HPDE6-E6E7 (cell line): ENCODE data around the gene PRPF6.
"Not testable (repeated sequence)": the region's sequence is repeated elsewhere in the genome, so short reads cannot be mapped to it uniquely, and the experiment has no call there.

Source experiments
- DNase-seq: peaks from one replicate; pipeline ENCODE4 v3.0.0; 2011; ENCODE audit warnings: missing footprints; ENCODE audit errors: extremely low spot score

Gene PRPF6

DNA sequence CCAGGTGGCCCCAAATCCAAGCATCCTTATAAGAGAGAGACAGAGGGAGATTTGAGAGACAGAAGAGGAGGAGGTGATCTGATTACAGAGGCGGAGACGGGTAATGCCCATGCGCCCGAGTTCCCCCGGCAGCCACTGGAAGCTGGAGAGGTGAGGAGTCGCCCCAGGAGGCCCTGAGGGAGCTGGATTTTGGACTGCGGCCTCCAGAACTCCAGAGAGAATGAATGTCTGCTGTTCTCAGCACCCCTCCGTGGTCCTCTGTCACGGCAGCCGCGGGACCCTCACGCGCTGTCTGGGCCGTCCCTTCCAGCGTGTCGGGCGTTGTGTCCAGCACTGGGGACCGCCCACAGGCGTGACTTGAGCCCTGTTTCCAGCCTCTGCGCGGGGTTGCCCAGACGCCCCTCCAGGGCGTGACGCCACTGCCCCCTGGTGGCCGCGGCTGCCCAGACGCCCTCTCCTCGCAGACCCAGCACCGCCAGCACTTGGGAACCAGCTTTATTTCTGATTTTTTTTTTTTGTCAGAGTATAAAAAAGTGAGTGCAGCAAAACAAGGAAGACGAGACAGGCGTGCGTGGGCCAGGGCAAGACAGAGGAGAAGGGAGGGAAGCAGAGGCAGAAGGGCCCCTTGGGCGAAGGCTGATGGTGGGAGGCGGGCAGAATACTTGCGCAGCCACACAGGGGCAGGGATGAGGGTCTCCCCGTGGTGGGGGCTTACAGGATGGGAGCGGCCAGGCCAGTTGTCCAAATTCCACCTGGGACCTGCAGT is 7.1 kb upstream of the PRPF6 start:
- DNase-seq = peak; percentile 95

DNA sequence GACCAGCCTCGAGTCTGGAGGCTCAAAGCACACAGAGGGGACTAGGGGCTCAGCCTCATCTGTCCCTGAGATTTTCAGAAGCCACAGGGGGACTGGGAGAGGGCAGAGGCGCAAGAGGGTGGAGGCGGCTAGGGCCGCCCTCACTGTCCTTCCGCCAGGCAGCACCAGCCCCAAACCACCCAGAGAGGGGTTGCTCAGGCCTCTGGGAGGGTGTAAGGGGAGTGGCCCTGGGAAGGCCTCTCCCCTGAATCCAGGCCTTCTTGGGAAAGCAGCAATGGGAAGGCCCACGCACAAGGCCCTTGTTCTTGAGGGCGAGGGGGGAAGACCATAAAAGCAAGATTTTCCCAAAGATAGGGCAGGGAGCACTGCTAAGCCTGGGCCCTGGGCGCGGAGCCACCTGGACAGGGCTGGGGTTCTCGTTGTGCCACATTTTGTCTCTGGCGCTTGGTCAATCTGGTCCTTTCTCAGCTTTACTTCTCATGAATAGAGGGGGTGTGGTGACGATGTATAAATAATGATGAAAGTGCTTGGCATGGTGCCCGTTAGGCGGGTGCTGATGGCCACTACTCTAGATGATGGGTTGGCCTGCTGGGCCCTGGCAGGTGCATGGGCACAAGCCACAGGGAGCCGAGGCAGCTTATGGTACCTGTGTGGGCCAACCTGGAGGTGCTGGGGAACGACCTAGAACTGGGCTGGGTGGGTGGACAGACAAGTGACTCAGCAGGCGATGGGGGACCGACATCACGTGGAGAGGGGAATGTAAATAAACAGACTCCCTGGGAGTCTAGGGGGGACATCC is 6.3 kb upstream of the PRPF6 start:
- DNase-seq = no peak

DNA sequence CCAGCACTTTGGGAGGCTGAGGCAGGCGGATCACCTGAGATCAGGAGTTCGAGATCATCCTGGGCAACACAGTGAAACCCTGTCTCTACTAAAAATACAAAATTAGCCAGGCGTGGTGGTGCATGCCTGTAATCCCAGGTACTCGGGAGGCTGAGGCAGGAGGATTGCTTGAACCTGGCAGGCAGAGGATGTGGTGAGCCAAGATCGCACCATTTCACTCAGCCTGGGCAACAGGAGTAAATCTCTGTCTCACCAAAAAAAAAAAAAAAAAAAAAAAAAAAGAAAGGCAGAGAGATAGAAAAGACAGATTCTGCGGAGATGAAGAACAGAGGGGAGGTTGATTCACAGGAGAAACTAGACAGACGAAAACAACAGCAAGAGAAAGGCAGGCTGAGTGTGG is 4.4 kb upstream of the PRPF6 start:
- not testable (repeated sequence) for DNase-seq

DNA sequence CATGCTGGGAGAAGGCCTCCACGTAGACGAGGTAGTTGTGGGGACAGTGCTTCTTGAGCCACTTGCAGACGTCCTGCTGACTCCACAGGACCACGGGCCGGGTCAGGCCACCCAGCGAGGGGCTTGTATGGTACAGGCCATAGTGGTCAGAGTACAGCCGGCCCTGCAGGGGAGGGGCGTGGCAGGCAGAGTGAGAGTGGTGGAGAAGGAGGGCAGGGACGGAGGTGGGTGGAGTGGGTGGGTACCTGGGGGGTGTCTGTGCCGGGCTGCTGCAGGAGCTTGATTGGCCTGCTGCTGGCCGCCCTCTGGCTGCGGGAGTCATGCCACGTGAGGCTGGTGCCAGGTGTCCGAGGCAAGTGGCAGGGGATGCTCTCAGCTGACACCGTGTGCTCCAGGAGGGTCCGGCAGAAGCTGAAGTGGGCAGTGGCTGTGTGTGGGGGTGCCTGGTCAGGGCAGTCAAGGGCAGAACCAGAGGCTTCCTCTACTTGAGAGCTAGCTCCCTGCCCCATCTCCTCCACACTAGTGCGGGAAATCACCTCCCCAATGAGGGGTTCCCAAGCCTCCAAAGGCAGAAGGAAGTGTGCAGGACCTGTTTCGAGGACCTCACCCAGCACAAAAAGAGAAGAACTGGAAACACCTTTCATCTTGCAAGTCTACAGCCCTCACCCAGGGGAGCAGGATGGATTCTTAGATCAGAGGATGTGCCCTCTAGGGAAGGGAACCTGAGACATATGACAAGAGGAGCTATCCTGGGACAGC is 3.8 kb upstream of the PRPF6 start:
- no peak for DNase-seq

DNA sequence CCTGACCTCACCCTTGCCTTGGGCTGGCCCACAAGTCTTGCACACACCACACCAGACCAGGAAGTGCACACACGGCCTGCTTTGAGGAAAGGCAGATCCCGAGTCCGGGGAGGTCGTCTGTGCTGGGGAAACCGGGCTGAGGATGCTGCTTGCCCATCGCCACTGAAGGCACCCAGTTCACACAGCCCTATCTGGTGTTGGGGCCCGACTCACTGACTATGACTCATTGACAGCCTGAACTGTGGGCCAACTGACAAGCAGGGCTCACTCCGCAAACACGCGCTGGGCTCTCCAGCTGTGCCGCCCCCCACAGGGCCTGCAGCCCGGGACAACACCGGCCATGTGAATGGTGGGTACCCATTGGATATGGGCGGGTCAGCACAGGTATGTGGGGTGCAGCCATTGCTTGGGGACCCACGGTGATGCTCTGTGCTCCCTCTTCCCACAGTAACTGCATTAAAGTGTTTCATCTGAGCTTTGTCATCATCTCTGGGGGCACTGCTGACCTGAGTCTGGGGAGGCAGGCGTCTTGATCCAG is 3.1 kb upstream of the PRPF6 start:
- DNase-seq = peak; percentile 92

DNA sequence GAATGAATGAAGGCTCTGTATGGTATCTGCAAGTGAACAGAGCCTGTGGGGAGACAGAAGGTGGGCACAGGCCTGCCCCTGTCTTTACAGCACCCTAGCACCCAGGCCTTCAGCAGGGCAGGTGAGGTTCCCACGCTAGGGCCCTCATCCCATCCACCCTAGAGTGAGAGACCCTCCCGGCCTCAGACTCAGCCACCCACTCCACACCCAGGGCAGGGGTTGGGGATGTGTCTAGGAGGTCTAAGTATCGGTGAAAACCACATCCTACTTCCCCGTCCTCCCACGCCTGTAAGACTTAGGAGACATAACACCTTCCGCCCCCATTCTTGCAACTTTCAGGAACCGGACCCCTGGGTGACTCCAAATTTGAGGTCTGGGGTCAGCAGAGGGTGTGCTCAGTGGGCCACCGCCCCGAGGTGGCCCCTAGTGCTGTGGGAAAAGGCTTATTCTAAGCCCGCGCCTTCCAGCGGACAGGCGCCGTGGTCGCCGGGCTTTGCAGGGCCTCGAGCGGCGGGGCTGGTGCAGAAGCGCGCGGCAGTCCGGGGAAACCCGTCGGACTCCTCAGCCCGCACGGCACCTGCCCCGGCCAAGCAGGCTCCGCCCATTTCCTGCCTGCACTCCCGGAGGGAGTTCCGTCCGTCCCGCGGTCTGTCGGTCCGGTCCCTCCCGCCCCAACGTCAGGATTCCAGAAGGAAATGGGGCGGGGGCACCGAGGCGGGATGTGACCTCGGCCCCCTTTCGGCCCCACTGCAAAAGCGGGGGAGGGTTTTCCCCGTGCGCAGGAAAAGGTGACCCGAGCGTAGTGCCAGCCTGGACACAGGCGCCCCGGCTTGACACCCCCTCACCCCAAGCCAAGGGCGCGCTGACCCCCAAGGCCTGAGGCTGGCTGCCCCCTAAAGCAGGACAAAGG is 2.4 kb upstream of the PRPF6 start:
- DNase-seq = peak; percentile 91

DNA sequence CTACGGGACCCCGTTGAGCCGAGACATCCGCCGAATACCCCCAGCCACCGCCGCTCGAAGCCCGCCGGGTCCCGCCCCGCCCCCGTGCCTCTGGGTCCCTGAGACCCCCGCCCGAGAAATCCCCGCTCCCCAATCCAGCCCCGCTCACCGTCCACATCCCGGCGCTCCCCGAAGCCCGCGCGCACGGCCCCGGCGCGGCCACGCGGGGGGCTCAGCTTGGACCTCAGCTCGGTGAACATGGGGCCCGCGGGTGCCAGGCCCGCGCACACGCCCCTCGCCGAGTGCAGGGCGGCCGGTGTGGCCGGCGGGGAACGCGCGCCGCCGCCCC is 1.7 kb upstream of the PRPF6 start:
- no peak for DNase-seq

DNA sequence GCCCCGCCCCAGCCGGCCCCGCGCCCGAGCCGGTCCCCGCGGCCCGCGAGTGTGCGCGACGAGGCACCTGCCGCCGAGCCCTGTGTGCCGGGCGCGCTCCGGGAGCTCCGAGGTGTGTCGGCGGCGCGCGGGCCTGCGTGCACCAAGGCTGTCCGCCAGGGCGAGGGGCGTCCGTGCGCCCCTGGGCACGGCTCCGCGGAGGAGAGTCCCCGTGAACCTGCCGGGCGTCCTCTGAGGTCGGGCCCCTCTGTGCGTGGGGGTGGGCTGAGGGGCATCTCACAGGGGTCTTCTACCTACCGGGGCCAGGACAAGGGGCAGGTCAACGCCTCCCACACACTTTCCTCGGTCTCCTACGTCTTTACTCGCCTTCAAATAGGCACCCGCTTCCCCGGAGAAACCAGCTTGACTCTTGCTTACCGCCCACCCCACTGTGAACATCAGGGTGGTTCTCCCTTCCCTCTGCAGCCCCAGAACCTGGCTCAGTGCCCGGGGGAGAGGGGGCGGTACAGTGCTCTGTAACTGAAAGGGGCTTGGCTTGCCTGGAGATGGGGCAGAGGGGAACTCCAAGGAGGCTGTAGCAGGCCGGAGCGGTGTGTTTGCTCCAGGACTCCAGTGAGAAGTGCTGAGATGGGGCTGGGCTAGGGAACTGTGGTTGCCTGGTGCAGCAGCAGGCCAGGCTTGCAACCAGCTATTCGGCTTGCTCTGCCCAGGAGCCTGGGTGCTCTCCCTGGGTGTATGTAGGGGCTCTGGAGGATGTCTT is 1.2 kb upstream of the PRPF6 start, which contains the start of gene SAMD10:
TSS of gene SAMD10 (minus strand) at position 86 of the 760 bp plus-strand sequence. CDS start 175 bp downstream, outside the sequence.
- peak; percentile 75 for DNase-seq

DNA sequence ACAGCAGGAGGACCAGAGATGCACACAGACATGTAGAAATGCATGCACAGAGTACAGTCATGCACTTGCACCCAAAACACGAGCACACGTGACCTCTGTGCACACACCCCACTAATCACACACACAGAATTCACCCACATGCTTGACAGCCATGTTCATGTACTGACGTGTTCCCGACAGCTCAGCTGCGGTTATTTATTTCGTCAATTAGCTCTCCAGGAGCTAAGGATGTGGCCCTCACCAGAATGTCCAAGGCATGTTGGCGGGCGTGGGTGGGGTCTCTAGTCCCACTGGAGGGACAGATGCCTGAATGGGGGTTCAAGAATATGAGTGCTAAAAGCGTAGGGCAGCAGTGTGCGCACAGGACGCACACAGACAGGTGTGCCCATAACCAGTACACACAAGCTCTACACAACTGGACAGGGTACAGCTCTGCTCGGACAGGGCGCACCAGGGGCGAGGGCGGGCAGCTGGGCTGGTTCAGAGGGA is 571 bp upstream of the PRPF6 start:
- peak; percentile 92 for DNase-seq

DNA sequence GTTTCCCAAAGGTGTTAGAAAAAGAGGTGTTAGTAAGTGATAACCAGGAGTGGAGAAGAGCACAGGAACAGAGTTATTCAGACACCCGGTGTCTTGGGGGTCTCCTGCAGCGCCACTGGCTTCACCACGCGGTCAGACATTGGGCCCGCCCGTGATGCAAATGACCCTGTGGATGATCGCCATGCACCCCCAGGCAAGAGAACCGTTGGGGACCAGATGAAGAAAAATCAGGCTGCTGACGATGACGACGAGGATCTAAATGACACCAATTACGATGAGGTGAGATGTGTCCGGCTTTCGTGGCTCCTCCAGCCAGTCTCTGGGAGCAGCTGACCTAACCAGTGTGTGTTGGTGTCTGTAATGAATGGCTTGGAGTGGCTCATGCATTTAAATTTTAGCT is 2.0 kb downstream of the PRPF6 start:
- DNase-seq = no peak

DNA sequence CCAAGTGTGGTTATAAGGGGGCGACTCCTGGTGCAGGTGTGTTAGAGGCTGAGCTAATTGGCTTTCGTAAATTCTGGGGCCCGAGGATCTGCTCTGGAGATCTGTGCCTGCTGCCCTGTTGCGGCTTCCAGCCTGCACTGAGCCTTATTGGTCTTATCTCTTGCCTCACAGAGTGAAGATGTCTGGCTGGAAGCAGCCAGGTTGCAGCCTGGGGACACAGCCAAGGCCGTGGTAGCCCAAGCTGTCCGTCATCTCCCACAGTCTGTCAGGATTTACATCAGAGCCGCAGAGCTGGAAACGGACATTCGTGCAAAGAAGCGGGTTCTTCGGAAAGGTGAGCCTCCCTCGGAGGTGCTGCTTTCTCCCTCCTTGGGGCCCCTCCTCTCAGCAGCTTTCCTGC is 20.0 kb downstream of the PRPF6 start:
- no peak for DNase-seq

DNA sequence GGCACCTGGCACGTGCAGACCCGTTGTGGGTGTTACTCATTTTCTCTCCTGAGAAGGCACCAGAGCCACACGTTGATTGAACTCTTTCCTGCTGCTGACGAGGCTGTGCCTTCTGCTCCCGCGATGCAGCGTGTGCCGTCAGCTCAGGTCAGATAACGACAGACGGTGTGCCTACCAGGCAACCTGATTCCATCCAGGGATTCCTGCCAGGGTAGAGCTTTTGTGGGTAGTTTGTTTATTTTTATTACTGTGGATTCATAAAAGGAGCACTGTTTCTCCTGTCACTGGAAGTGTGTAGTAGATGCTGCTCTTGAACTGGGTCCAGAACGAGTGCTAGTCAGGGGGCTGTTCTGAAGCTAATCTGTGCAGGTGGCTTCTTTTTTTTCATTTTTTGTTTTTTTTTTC is 20.7 kb downstream of the PRPF6 start:
- no peak for DNase-seq

DNA sequence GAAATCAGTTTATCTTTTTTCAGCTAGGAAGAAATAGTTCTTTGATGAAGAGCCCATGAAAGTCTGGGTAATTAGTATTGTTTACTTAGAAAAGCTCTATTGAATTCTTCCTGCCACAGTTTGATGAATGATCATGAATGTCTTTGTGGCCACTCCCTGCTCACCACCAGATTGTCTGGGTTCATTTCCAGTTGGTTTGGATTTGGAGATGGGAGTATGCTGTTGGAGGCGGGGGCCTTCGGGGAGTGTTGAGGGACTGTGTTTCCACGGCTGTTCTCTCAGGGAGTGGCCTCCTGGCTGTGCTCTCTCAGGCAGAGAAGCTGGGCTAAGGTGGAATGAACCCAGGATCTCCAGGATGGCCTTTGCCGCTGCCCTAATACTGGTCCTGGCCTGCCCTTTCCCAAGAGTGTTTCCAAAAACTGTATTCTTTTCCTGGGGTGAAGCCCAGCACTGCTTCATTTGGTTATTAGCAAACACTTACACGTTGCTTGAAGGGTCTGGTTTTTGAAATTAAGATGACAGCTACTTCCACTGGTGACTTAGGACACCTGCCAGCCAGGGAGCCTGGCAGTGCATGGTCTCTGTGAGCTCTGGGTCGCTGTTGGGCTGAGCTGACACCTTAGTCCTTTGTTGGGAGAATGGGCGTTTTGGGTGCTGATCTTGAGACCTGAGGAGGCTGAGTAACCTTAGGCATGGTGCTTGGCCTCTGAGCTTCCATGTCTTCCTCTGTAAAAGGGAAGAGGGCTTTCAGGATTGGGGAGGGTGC is 23.2 kb downstream of the PRPF6 start:
- DNase-seq = no peak

DNA sequence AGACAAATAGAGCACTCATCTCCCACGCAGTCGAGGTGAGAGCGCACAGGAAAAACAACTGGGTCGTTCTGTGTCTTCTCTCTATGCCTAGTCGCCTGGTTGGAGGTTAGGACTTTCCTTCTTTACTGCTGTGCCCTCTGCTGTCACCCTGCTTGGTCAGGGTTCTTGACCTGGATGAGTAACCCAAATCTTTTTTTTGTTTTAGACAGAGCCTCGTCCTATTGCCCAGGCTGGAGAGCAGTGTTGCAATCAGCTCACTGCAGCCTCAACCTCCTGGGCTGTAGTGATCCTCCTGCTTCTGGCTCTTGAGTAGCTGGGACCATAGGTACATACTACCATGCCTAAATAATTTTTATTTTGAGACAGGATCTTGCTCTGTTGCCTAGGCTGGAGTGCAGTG is 24.5 kb downstream of the PRPF6 start:
- DNase-seq = no peak

DNA sequence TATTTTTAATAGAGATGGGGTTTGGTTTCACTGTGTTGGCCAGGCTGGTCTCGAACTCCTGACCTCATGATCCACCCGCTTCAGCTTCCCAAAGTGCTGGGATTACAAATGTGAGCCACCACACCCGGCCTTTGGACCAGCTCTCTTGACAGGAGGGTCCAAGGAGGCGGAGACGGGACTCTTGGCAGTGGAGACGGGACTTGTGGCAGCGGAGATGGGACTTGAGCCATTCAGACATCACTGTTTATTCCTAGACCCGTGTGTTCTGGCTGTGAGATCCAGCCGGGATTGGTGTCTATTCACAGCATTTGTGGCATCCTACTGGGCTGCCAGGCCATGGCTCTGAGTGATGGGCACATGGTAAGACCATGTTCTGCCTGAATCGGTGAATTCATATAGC is 25.6 kb downstream of the PRPF6 start:
- no peak for DNase-seq

DNA sequence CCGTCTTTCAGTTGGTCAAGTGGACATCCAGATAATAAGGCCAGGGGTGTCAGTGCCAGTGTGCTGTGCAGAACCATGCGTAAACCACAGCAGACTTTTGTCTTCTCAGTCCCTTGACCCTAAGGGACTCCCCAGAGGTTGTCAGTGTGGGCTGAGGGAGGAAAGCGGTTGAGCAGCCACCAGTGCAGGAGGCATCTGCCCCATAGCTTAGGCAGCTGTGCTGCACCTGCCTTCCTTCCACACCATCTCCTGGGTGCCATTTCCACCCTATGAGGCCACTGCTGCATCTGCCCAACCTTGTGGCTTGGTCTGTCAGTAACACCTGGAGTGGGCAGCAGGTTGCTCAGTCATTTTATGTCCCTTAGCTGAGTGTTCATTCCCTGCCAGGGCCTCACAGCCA is 26.0 kb downstream of the PRPF6 start:
- DNase-seq = no peak

DNA sequence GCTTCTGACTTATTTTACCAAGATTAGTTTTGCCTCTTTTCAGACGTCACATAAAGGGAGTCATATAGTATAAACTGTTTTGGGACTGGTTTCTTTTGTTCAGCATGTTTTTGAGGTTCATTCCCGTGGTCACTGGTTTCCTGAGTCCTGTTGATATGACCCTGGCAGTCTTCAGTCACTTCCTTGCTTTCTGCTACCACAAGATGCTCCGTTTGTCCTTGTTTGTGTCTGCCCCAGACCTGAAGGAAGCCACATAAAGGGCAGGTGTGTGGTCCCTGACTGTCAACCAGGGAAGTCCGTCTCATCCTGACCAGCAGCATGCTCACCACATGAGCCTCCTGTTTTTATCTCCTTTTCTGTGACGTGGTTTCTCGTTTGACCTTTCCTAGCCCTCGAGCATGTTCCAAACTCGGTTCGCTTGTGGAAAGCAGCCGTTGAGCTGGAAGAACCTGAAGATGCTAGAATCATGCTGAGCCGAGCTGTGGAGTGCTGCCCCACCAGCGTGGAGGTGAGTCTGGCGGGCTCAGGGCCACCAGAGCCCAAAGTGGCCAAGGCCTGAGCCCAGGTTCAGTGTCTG is 29.0 kb downstream of the PRPF6 start:
- DNase-seq = no peak

DNA sequence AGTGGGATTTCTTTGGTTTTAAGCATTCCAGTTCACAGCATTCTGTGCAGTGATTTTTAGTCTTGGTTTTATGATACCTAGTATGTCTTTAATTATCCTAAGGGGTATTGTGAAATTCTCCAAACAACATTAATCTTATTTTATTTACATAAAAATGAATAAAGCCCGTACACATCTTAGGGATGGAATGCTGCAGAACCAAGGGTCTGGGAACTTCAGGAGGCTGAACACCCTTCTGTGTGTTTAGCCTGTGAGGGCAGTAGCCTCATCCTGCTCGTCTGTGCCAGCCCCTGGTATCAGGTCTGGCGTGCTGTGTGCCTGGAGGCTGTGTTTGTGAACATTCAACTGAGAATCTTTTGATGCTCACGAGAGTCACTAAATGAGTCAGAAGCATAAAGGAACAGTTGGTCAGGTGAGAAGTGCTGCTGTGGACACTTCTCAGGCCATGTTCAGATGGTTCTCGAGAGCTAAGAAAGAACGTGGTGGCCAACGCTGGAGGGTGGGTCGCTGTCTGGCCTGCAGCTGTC is 29.8 kb downstream of the PRPF6 start:
- no peak for DNase-seq

DNA sequence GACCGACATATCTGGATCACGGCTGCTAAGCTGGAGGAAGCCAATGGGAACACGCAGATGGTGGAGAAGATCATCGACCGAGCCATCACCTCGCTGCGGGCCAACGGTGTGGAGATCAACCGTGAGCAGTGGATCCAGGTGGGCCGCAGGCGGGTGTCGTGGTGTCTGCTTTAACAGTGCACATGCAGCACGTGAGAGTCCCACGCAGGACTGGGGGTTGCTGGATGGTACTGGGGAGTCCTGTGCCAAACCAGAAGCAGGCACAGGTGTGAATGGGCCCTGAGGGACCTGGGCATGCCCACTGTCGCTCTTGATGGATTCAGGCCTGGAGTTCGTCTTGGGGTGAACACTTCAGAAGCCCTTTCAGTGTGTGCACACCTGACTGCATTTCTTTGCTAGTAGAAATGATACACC is 30.4 kb downstream of the PRPF6 start:
- no peak for DNase-seq
